SW 1271 (cell line): ENCODE measurements around the gene POPDC2.

Source experiments
- DNase-seq, 2 experiments: peaks; one replicate each; lab custom pipeline; 2025; lab: John Stamatoyannopoulos, UW

Gene POPDC2

DNA sequence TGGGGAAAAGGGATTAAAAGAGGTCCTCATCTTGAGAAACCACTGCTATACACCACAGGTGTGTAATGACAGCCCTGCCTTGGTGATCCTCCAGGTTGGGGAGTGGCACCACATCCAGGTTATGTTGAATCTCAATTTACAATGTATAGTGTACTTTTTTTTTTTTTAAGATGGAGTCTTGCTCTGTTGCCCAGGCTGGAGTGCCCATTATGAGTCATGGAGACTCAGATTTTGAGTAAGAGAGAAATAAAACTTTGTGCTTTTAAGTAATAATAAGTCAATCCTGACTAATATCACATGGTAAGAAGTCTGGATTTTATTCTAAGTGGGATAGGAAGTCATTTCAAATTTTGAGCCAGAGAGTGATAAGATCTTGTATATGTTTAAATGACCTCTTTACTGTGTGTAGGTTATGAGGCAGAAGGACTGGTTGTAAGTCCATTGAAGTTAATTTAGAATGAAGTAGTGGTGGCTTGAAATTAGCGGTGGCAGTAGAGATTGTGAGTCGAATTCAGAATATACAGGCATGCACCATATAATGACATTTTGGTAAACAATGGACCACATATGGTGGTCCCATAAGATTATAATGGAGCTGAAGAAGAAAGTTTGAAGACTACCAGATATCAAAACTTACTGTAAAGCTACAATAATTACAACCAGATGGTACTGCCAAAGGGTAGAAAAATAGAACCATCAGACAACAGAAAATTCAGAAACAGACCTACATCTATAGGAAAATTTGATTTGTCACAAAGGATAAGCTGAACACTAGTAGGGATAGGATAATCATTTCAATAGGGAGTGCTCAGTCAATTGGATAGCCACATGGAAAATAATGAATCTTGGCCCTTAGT lies 20.7 kb downstream of the POPDC2 start:
- DNase-seq, result no peak

DNA sequence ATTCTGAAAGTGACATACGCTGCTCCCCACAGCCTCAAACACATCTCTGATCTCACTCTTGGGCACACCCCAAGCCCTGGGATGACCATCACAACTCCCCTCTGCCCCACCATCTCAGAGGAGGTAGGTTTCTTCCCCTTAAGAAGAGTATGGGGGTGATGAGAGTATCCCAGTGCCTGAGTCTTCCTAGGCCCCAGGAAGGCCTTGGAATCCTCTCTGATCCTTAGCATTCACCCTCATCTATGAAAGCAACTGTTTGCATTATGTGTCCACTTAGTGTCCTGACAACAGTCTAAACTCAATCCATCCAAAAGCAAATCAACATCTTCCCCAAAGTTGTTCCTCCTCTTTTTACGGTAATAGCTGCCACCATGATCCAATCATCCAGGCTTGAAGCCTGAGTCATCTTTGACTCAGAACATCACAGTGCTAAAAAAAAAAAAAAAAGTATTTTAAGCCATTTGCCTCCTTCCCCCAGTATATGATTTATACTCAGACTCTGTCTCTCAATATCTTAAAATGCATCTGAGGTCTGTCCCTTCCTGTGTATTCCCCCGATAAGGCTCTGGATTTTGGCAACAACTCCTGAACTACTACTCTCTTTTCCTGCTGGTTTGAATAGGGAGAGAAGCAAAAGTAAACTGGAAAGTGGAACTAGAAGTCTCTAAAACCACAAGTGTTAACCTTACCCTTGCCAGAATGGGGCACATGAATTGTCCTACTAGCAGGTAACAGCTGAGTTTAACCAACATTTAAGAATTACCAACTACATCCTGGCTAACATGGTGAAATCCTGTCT lies 22.5 kb downstream of the POPDC2 start:
- no peak for DNase-seq

DNA sequence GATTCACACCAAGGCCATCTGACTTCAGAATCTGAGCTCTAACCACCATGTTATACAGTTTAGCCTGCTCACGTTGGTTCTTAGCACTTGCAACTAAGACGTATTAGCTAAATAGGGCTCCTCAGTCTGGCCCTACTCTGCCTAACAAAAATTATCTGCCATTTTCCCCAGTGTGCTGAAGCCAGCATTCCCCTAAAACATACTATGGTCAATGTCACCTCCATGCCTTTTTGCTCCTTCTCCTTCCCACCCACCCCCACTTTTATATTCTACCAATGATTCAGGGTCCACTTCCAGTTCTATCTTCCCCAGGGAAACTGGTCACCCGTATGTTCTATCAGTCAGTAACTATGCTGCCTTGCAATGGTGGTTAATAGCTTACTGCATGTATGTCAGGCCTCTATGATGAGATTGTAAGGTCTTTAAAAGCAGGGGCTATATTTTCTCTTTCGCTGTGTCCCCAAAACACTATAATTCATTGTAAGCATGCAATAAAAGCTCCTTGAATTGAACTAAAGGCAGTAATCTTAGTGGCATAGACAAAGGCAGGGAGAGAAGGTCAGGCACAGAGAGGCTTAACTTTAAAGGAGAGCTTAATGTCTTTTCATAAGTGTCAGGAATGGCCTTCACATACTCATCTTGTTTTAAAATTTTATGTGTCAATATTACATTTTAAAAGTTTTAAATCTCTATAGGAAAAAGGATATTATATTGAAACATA lies 23.3 kb downstream of the POPDC2 start:
- DNase-seq, result no peak

DNA sequence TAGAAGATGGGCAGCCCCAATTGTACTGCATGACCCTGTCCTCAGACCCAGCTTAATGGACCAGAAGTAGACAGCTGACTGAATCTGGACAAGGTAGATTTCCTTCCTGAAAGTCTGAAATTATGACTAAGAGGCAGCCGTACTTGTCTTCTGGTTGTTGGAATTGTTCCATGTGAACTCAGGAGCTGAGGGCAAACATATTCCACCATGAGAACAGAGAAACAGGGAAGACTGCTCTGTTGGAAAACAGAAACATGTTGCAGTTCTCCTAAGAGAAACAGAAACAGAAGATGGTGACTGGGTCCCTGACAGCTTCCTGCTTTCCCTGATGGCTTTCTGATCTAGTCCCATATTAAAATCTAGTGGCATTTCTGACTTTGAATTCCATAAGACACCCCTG lies 24.1 kb downstream of the POPDC2 start:
- no peak for DNase-seq

DNA sequence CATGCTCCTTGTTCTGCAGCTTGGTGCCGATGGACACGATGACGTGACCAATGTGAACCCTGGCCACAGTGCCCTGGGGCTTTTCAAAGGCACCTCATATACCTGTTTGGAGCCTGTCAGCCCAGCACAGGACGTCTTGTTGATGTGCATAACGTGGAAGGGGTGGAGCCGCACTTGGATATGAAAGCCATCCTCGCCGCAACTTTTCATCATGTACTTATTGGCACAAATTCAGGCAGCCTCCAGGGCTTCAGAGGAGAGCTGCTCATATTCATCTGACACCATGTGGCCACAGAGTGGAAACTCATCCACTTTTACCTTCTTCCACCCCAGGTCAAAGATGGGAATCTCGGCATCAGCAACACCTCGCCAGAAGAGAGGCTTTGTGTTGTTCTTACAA lies 24.7 kb downstream of the POPDC2 start:
- no peak for DNase-seq

DNA sequence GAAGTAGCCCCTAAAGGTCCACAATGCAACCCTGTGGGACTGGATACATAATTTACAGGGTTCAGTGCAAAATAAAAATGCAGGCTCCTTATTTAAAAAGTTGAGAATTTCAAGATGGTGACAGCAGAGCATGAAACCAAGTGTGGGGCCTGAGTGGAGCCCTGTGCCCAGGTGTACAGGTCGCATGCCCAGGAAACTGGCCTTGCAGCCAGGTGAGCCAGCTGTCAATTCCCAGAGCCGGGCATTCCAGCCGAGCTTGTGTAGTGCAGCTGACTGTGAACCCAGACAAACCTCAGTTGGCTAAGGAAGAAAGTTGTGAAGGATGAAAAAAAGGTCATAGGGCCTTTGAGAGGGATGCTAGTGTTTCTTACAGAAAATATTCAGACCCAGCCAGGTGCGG lies 27.6 kb downstream of the POPDC2 start:
- no peak for DNase-seq

DNA sequence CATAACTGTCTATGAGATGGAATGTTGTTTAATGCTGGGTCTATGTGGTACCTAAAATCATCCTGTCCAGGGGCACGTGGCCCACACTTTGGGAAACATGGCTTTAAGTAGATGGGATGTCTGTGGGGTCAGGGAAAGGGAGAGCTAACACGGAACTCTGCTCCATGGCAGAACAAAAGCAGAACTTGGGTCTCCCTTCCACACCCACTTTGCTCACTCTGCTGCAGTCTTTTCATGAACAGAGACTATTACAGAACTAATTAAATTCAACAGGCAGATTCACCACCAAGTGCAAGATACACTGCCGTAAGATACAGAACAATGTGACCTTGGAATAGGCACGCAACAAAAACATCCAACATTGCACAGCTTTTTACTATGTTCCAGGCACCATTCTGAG lies 28.2 kb downstream of the POPDC2 start:
- no peak for DNase-seq

DNA sequence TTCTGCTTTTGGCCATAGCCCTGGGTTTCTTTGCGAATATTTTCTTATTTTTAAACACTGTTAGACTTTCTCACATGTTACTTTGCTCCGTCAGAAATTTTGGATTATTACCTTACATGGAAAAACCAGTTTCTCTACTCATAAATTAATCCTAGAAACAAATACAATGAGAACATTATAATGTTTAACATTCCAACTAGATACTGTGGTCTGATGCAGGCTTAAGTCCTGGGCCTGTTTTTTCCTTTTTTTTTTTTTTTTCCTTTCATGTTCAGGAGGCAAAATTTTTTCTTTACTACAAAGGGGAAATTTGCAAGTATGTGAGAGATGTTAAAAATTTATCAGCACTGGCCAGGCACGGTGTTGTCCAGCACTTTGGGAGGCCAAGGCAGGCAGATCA lies 28.9 kb downstream of the POPDC2 start:
- no peak for DNase-seq

DNA sequence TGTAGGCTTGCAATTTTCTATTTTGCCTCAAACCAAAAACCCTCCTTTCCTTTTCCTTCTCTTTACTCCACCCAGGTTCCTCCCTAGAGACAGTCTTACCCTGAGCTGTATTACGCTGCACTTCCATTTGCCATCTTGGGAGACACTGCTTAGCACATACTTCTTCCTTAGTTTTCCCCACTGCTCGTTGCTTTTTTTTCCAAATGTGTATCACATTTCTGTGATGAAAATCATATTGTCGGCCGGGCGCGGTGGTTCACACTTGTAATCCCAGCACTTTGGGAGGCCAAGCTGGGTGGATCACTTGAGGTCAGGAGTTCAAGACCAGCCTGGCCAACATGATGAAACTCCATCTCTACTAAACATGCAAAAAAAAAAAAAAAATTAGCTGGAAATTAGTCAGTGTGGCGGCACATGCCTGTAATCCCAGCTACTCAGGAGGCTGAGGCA lies 29.5 kb downstream of the POPDC2 start:
- DNase-seq, result no peak

DNA sequence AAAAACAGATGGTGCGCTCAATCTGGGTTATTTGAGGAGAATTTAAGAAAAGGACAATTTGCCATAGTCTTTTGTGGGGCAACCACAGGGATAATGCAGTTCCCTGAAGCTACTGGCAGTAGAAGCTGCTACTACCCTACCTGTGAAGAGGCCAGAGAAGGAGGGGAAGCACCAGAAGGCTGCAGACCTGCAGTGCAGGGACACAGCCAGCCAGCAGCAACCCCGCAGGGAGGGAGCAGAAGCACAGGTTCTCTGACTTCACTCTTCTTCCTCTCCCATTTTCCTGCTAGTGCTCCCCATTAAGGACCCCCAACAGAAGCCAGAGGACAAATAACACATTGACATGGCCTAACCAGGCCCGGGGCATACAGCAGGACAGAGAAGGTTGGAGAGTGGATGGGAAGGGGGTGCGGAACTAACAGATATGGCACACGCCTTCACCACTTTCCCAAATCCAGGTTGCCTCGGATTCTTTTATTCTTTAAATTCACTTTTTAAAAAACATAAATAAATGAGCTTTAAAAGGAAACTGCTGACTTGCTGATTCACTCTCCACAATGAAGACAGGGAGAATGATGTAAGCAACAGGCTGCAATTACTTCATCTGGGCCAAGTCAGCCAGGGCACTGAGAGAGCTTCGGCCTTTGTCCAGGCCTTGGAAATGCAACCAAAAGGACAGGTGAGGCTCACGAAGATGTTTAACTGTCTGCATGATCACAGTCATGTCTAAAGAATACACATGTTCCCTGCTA lies 30.1 kb downstream of the POPDC2 start:
- no peak for DNase-seq

DNA sequence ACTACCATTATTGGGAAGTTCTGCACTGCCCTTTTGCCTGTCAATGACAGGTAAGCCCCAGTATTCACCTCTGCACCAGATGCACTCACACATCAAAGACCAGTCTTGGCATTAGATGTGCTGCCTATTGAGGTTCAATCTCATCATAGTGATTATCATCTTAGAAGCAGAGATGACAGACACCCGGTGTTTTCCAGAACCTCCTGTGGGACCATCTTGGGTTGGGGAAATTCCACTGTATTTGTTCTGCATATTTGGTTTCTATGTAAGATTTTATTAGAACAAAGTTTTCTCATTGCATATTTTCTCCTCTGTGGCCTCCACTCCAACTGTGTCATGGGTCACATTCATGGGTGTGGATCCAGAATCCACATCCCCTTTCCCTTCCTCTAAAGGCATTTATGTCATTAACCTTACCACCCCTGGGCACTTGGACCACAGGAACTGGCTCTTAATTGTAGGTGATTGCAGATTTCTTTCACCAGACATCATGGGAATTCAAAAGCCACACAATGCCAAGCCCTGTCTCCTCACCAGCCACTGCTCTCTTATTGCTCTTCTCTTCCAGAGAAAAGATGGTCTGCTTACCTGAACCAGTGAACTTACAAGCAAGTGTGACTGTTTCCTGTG lies 31.5 kb downstream of the POPDC2 start:
- DNase-seq, result no peak

DNA sequence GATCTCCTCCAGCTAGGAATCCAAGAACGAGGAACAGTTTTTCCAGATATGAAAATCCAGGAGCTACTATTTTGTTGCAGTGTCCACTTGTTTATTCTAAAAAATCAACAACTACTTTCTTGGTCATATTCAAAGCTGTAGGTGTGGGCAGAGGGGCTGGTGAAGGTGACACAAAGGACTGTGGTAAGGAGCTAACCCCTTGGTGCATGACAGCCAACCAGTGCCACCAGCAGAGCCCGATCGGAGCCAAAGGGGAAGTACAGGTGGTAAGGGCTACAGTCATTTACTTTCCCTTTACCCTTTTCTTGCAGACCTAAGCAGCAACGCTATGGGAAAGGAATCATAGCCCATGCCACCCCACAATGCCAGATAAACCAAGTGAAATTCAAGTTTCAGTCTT lies 32.0 kb downstream of the POPDC2 start:
- DNase-seq, result no peak

DNA sequence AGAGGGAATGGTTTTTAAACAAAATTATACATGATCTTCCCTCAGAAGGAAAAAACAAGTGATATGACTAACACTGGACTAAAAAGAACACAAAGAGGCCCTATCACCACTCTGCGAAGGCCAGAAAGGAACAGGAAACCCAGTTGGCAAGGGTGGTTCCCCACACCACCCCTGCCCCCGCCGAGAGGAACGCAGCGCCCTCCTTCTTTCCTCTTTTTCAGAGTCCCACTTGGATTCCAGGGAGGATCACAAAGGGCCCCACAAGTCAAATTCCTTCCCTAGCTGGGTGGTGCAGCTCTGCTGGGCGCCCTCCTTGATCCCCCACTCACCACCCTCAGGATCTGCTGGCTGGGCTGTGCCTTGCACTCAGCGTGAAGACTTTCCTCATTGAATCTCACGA lies 32.9 kb downstream of the POPDC2 start:
- DNase-seq, result no peak

DNA sequence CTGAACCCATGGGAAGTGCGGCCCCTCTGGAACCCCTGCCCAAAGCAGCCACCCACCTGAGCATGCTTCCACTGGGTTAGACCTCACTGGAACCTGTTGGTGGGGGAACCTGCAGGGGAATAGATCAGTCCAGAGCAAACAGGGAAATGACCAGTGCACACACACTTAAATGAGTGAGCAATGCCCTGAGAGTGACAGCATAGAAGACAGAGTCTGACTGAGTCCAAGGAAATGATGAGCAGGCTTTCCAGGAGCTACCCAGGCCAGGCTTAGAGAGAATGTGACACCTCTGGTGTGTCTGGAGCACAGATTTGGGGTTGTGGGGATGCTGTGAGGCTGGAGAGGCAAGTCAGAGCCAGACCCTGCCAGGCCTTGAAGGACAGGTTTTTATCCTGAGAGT lies 34.2 kb downstream of the POPDC2 start:
- DNase-seq, result no peak

DNA sequence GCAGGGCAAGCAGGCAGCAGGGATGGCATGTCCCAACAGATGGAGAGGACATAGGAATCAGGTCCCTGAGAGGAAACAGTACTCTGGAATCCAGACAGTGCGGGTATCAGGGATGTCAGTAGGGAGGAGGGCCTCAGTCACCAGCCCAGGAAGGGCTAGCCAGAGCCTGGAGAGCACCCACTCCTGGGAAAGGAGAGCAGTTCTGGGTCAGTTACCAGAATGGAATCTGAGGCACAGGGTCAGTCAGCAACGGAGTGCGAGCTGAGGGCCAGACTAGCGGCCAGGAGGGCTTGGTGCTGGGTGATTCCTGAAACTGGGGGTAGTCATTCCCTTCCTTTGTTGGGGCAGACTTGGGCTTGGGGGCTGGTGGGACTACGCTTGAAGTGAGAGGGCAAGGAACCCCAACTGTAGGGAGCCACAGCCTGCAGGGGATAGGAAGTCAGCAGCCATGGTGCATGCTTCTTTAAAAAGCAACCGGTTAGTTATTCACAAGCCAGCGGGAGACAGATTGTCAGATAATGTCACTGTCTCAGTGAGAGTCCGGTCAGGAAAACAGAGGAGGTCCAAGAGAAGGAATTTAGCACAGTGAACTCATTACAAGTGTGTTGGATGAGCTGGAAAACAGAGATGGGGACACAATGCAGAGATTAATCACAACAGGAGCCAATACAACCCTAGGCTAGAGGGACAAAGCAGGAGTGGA lies 34.8 kb downstream of the POPDC2 start:
- DNase-seq, result no peak

DNA sequence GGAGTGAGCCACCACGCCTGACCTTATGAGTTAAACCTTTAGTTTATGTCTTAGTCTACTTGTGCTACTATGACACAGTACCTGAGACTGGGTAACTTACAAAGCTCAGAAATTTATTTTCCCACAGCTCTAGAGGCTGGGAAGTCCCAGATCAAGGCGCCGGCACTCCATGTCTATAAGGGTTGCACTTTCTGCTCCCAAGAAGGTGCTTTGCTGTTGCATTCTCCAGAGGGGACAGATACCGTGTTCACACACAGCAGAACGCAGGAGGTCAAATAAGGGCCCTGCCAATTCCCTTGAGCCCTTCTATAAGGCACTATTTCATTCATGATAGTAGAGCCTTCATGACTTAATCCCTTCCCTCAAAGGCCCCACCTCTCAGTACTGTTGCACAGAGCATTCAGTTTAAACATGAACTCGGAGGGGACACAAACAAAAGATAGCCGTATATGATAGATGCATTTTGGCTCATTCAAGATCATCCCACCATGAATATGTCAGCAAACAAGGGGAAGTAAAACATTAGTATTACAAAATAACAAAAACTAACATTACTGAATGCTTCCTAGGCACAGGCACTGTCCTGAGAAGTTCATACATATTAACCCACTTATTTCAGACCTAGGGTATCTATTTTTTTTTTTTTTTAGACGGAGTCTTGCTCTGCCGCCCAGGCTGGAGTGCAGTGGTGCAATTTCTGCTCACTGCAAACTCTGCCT lies 36.2 kb downstream of the POPDC2 start:
- no peak for DNase-seq

DNA sequence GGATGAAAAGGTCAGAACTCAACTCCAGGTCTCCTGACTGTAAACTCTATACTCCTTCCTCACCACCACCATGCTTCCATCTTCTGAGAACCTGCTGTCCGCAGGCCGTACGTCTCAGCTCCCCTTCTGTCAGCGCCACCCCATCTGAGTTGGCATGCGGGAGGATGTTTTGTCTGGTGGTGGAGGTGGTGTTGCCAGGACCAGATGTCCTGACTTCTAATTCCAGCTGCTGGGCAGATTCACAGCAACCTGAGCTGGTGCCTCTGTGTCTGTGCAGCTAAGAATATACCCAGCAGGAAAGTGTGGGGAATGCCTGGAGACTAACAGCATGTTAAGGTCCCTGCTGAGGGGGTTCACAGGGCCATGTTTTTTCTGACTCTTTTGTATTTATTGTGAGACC lies 39.5 kb downstream of the POPDC2 start:
- no peak for DNase-seq

DNA sequence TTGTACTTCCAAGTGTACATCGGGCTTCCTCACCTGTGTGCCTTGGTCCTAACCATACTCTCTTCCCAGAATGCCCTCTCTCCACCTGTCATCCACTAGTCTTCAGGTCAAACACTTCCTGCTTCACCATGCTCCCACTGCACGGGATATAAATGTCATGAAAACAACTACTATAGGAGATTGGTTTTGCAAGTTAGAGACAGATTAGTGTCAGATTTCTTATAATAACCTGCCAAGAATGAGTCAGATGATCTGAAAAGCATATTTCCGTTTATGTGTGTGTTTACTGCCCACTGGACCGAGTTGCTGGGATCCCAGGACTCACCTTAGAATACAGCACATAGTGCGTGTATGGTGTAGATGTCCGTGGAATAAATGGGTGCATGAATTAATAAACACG lies 41.3 kb downstream of the POPDC2 start:
- DNase-seq, result no peak

DNA sequence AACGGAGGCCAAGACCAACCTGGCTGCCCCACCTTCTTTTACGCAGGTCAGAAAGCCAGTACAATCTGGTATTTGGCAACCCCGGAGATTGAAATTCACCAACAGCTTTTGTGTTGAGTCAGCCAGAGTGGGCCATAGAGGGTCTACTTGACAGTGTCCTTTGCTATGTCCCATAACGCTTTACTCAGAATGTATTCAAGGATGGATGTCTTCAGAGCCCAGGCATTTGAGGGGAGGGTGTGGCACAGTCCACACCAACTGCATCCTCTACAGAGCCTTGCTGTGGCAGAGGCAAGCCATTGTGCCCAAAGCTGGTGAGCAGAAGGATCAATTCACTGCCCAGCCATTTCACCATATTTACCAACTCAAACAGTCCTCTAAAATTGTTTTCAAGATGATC lies 44.3 kb downstream of the POPDC2 start:
- no peak for DNase-seq

DNA sequence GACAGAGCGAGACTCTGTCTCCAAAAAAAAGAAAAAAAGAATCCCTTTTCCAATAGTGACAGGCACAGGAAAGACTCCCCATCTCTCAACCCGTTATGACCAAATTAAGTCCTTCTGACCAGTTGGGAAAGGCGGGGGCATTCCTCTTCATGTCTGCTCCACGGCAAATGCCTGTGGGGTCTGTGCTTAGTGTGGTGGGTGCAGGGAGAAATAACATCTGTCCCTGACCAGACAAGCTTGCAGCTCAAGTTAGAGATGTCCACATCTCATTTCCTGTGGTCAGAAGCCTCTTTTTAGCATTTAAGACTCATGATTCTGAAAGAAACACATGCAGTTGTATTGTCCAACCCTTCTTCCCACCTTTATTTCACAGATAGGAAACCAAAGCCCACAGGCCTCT lies 46.5 kb downstream of the POPDC2 start:
- no peak for DNase-seq
